GM12864 (cell line): ENCODE data around the gene SF1.
"Not testable (repeated sequence)": the region's sequence is repeated elsewhere in the genome, so short reads cannot be mapped to it uniquely, and the experiment has no call there.

Experiments
- DNase-seq: peaks from one replicate; pipeline ENCODE4 v3.0.0-alpha.2; 2011; ENCODE audit warnings: low read depth
- H3K4me3 ChIP-seq: 2 replicates; pipeline ENCODE4 v1.5.1; 2011; ENCODE audit warnings: mild to moderate bottlenecking, low read depth, low read length, control low read depth
- CTCF ChIP-seq: IDR thresholded peaks from 2 replicates; pipeline ENCODE4 v1.5.1; 2011; ENCODE audit warnings: low read depth, mild to moderate bottlenecking, moderate library complexity, low read length, control low read depth, inconsistent platforms; ENCODE audit errors: missing control alignments

Gene SF1, protein sequence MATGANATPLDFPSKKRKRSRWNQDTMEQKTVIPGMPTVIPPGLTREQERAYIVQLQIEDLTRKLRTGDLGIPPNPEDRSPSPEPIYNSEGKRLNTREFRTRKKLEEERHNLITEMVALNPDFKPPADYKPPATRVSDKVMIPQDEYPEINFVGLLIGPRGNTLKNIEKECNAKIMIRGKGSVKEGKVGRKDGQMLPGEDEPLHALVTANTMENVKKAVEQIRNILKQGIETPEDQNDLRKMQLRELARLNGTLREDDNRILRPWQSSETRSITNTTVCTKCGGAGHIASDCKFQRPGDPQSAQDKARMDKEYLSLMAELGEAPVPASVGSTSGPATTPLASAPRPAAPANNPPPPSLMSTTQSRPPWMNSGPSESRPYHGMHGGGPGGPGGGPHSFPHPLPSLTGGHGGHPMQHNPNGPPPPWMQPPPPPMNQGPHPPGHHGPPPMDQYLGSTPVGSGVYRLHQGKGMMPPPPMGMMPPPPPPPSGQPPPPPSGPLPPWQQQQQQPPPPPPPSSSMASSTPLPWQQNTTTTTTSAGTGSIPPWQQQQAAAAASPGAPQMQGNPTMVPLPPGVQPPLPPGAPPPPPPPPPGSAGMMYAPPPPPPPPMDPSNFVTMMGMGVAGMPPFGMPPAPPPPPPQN

DNA sequence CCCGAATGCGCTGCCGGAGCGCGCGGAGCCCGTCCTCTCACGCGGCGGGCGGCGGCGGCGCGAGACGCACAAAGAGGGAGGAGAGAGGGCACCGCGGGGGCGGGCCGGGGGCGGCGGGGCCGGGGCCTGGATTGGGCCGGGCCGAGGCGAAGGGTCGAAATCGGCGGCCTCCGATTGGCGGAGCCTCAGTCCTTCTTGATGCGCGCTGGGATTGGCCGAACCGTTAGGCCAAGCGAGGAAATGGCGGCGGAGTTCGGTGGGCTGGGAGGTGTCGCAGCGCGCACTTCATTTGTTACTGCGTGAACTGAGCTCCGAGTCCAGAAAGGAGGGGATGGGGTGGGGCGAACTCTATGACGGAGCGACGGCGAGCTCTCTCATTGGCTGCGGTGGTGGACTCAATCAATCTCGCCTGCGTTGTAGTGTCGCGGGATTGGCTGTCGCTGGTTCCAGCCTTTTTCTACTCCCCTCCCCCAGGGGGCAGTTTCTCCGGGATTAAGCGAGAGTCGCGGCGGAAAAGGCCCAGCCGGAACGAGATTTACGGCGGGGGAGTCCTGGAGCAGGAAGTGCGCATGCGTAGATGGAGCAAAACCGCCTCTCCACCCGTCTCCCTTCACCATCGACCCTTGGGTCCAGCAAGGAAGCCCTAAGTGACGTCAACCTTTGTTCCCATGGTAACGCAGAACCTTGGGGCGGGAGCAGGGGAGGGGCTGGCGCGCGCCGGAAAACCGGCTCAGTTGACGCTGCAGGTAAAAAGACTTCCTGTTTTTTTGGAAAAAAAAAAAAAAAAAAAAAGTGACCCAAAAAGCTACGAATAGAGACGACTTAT is at the start of gene SF1:
SF1 (minus strand) TSS at position 70 of the 826 bp plus-strand sequence. CDS start 150 bp downstream, outside the sequence.
- peak; percentile 100 for DNase-seq
- TF ChIP-seq CTCF = no peak
- peak within 1 kb of the TSS; percentile 76 for H3K4me3 ChIP-seq

DNA sequence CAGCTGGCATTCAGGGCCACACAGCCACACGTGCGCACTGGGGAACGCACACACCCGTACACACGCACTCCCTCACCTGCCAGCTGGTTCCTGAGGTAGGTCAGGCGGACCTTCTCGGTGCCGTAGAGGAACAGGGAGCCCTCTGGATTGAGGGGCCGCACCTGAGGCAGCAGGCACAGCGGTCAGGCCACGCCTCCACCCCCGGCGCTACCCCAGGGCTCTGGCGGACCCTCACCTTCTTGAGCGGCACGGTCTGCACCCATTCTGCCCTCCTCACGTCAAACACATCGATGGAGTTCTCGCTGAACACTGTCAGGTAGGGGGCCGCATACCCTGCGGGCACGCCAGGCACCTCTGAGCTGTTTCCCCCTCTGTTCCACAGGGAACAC is 49.1 kb upstream of the SF1 start:
- no peak overlapping the region for H3K4me3 ChIP-seq
- DNase-seq = no peak
- no peak for TF ChIP-seq CTCF

DNA sequence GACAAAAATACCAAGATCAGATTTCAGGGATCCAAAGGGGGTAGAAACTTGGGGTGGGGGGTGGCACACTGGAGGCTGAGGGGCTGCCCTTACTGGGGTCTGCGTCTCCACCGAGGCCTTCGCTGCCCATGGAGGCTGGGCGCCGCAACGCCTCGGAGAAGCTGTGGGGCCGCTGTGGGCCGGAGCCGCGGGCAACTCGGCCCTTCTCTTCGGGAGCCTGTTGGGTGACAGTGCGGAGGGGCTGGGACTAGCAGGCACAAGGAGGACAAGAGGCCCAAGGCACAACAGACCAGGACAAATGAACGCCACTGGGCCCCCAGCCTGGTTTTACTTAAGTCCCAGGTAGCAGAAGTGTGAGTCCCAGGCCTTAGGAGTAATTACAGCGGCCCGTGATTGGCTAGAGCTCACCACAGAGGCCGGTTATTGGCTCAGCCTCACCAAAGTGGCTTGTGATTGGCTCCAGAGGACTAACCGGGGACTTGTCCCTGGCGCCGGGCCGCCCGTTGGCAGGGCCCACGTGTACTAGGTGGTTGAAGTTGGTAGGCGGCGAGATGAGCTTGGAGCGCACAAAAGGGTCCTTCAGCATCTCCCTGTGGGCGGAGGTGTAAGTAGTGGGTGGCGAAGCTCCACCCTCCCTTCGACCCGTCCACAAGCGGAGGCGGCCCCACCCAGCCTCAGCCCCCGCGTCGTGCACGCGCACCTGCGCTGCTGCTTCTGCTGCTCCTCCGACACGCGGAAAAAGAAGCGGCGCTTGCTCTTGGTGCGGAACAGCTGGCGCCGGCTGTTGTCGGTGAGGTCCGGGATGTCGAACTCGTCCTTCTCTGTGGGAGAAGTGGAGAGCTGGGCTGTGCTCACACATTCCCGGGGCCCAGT is 48.5 kb upstream of the SF1 start:
- TF ChIP-seq CTCF = no peak
- no peak overlapping the region for H3K4me3 ChIP-seq
- DNase-seq = no peak

DNA sequence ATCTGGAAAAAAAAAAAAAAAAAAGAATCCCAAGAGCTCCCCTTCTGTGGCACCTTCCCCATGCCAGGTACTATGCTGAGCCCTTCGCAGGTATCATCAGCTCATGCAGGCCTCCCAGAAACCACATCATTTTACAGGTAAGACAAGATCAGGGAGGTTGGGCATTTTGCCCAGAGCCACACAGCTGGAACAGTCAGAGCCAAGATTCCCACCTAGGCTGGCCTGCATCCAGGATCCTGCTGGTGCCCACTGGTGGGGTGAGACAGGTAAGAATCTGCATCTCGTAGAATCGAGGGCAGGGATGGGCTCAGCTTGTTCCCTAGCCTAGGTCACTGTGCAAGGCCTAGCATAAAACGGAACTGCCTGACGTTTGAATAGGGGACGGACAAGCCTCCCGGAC is 47.7 kb upstream of the SF1 start:
- no peak for TF ChIP-seq CTCF
- no peak overlapping the region for H3K4me3 ChIP-seq
- DNase-seq = no peak

DNA sequence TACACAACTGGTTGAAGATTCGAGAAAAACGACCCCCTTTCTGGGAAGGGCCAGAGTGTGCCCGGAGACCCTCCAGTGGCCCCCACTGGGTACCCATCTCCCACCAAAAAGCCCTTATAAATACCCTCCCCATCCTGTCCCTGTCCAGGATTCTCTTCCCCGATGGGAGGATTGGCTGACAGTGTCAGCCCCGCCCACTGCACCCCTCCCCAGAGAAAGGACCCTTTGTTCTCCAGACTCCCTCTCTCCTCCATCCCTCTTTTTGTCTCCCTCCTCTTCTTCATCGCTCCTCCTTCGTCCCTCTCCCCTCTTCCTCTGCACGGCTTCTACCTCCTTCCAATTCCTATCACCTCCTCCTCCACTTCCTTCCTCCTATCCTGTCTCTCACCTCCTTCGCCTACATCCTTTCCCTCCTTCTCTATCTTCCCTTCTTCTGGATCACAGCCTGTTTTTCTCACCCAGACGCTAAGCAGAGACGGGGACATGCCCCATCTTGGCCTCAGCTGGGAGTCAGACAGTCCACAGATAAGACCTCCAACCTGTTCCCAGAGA is 45.3 kb upstream of the SF1 start:
- DNase-seq = no peak
- TF ChIP-seq CTCF = no peak
- no peak overlapping the region for H3K4me3 ChIP-seq

DNA sequence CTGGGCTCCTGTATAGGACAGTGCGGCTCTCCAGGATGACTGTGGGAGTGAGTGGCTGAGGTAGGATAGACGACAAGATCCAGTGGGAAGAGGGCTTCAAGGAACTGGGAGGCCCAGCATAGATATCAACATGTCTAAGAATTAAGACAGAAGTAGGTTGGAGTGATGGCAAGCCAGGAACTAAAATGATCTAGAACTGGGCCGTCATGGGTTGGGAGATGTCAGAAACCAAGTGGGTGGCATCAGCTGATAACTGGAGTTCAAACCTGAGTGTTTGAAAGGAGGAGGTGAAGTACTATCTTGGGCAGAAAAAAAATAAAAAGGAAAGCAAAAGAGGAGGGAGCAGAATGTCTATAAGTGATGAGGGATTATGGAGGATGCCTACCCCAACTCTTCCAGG is 39.1 kb upstream of the SF1 start:
- no peak for TF ChIP-seq CTCF
- no peak for DNase-seq

GRCh38 chr11:64815433-64815832 is 37.1 kb upstream of the SF1 start:
- DNase-seq, H3K4me3 ChIP-seq: not testable (repeated sequence)

More for the DNA sequence above, 39.1 kb upstream of the SF1 start:
- H3K4me3 ChIP-seq = no peak overlapping the region
